GM21576 (cell line): ENCODE measurements around the gene RCN2.
A peak's percentile ranks its signal among the peaks of the same experiment; 100 is the strongest.
"Not testable (repeated sequence)": the region's sequence is repeated elsewhere in the genome, so short reads cannot be mapped to it uniquely, and the experiment has no call there.

ENCODE experiments used
- ATAC-seq: cut with Tn5 transposase; IDR thresholded peaks from one replicate; pipeline ENCODE4 v1.9.1; 2021; ENCODE audit warnings: mild to moderate bottlenecking, moderate library complexity; ENCODE audit not compliant: unreplicated experiment

The RCN2 gene

GRCh38 chr15:76931397-76932134 is at the start of gene RCN2:
Gene RCN2 (plus strand): TSS chr15:76931749. CDS start chr15:76931842, 93 bp downstream.
- ATAC-seq = peak; percentile 97

- ATAC-seq = no peak
Measured at GRCh38 chr15:76885212-76885611, 46.3 kb upstream of the RCN2 start.

GRCh38 chr15:76887280-76888141 is 44.0 kb upstream of the RCN2 start:
- ATAC-seq = not testable (repeated sequence)

- not testable (repeated sequence) for ATAC-seq
Measured at GRCh38 chr15:76892836-76893235, 38.7 kb upstream of the RCN2 start.

- no peak for ATAC-seq
Measured at GRCh38 chr15:76894174-76894573, 37.4 kb upstream of the RCN2 start.

- ATAC-seq = no peak
Measured at GRCh38 chr15:76898102-76898501, 33.4 kb upstream of the RCN2 start.

- not testable (repeated sequence) for ATAC-seq
Measured at GRCh38 chr15:76899176-76899930, 32.2 kb upstream of the RCN2 start.

GRCh38 chr15:76899931-76900310 is 31.6 kb upstream of the RCN2 start:
- ATAC-seq = not testable (repeated sequence)

GRCh38 chr15:76901965-76902364 is 29.6 kb upstream of the RCN2 start:
- no peak for ATAC-seq

- ATAC-seq = no peak
Measured at GRCh38 chr15:76903251-76903681, 28.3 kb upstream of the RCN2 start.

- ATAC-seq = peak; percentile 17
Measured at GRCh38 chr15:76904461-76905012, 27.0 kb upstream of the RCN2 start.

GRCh38 chr15:76905013-76905839 is 26.3 kb upstream of the RCN2 start, which contains the start of gene SCAPER:
Gene SCAPER (minus strand): TSS chr15:76905340. CDS start chr15:76883817, 21,523 bp downstream.
- ATAC-seq = peak; percentile 81

GRCh38 chr15:76905855-76906254 is 25.7 kb upstream of the RCN2 start:
- no peak for ATAC-seq

- no peak for ATAC-seq
Measured at GRCh38 chr15:76912430-76912829, 19.1 kb upstream of the RCN2 start.

- no peak for ATAC-seq
Measured at GRCh38 chr15:76913737-76914136, 17.8 kb upstream of the RCN2 start.

- ATAC-seq = no peak
Measured at GRCh38 chr15:76916369-76916768, 15.2 kb upstream of the RCN2 start.

- no peak for ATAC-seq
Measured at GRCh38 chr15:76928201-76928600, 3.3 kb upstream of the RCN2 start.

- ATAC-seq = no peak
Measured at GRCh38 chr15:76929011-76929760, 2.4 kb upstream of the RCN2 start.

GRCh38 chr15:76930831-76931396 is 635 bp upstream of the RCN2 start:
- ATAC-seq = no peak
